ENCODE data around the gene CAPN5. TPM values are rescaled to one million over a fixed set of nuclear protein-coding genes. Genes with fewer than 3 reads are reported as not detected.

CAPN5 gene
- total and polyA plus RNA-seq, 10 of the 15 experiments (the other 5 are each of a cell fraction or from before 2014, with no cell fraction given): 0.02 to 0.33 (median 0.07) TPM; not detected in 3

GRCh38 chr11:77042111-77042726 is 24.6 kb upstream of the CAPN5 start:
- Histone ChIP-seq H4K20me1 (ENCODE audit: control insufficient read depth, insufficient read depth) (no peaks in the 10 kb centered on the region), H3K4me2 (ENCODE audit: control insufficient read depth, insufficient read depth) (no peak overlapping the region), H2AFZ (ENCODE audit: control insufficient read depth, low read depth, low read length) (no peak overlapping the region), H3K79me2 (ENCODE audit: control insufficient read depth, insufficient read depth, low read length) (no peaks in the 10 kb centered on the region), H3K9ac (ENCODE audit: control insufficient read depth, insufficient read depth, low read length) (no peak overlapping the region), H3K27me3 (replicated peaks in 1 of 2; ENCODE audit: control insufficient read depth in 2 of 2, insufficient read depth in 2 of 2, low read length in 1 of 2) (peaks cover 1 to 4% of the 10 kb centered on the region in 2 experiments; a peak in 3 of 4 replicates), H3K27ac (ENCODE audit: control insufficient read depth, insufficient read depth) (no peak overlapping the region), H3K4me3 (no peak overlapping the region), H3K36me3 (ENCODE audit: control insufficient read depth in 2 of 2, insufficient read depth in 2 of 2, low read length in 1 of 2) (no peaks in the 10 kb centered on the region), H3K4me1 (ENCODE audit: control insufficient read depth, insufficient read depth, low read length) (peaks cover 6% of the 10 kb centered on the region), H3K9me3 (replicated peaks; ENCODE audit: control insufficient read depth, insufficient read depth, low read length) (no peaks in the 10 kb centered on the region; the same call in 2 of the 3 replicates)
- intact Hi-C loops (cut with micrococcal nuclease; ENCODE audit: unreplicated experiment): loop anchor here (10.0 kb wide), 1 partner anchor 307 kb away; no protein-coding TSS in a partner anchor
- 41% methylated on average over 13 of the region's 13 CpGs for WGBS (ENCODE audit: insufficient coverage, insufficient replicate concordance, low lambda C conversion rate, missing lambda C conversion rate)
- ChIA-PET RAD21 (ENCODE audit: unreplicated experiment) (interaction anchor here (1.0 kb wide), 1 partner anchor 49 kb away, joined by 3 read pairs; no protein-coding TSS in a partner anchor), SMC1A (ENCODE audit: uncharacterized antibody, unreplicated experiment) (interaction anchor here (0.6 kb wide), 1 partner anchor 85 kb away, joined by 3 read pairs; no protein-coding TSS in a partner anchor), CTCF (interaction anchor here (0.9 to 4.5 kb wide), 4 partner anchors 15 to 123 kb away, joined by 3 to 31 read pairs (median 3); no protein-coding TSS in a partner anchor), POLR2A (no interaction called here)
- no peak for DNase-seq (ENCODE audit: low read depth, low spot score)
- no peak for FAIRE-seq
- no peak for TF ChIP-seq SIN3A (IDR thresholded peaks at IDR 0.05; ENCODE audit: low read depth, low read length)
- TF ChIP-seq LARP7 (IDR thresholded peaks at IDR 0.05): no peak
- TF ChIP-seq BACH1 (IDR thresholded peaks at IDR 0.05; ENCODE audit: borderline replicate concordance): no peak
- no TSS peak for BruUV-seq (replicated peaks)
- no peak for ATAC-seq
- in situ Hi-C loops (cut with MboI): no loop called here

GRCh38 chr11:77044356-77044755 is 22.4 kb upstream of the CAPN5 start:
- no peaks in the 10 kb centered on the region; the same call in 2 of the 3 replicates for H3K9me3 ChIP-seq (replicated peaks; ENCODE audit: control insufficient read depth, insufficient read depth, low read length)
- peaks cover 2% of the 10 kb centered on the region for H3K4me1 ChIP-seq (ENCODE audit: control insufficient read depth, insufficient read depth, low read length)
- CTCF ChIA-PET: interaction anchor here (1.4 to 2.4 kb wide), 4 partner anchors 10 to 126 kb away, joined by 8 to 32 read pairs (median 14); partner anchors contain the start of gene B3GNT6
- H3K4me2 ChIP-seq (ENCODE audit: control insufficient read depth, insufficient read depth): no peak overlapping the region
- TF ChIP-seq IKZF1 (conservative IDR thresholded peaks at IDR 0.05): no peak
- TF ChIP-seq NKRF (conservative IDR thresholded peaks at IDR 0.05): no peak
- no peak for TF ChIP-seq TARDBP (IDR thresholded peaks at IDR 0.05; ENCODE audit: borderline replicate concordance)
- no peak for TF ChIP-seq SUZ12 (IDR thresholded peaks at IDR 0.05; ENCODE audit: unreplicated experiment)
- no peak for TF ChIP-seq MEF2B (IDR thresholded peaks at IDR 0.05; ENCODE audit: partially characterized antibody, poor library complexity, severe bottlenecking)
- no peak for TF ChIP-seq ATF3 (IDR thresholded peaks at IDR 0.05; ENCODE audit: borderline replicate concordance, extremely low read depth, low read depth, low read length)
- TF ChIP-seq HDGF (IDR thresholded peaks at IDR 0.05): no peak
- no peak for TF ChIP-seq USF1 (IDR thresholded peaks at IDR 0.05; ENCODE audit: borderline replicate concordance, extremely low read length, insufficient read depth, low read depth, low read length)
- TF ChIP-seq SUPT20H (IDR thresholded peaks at IDR 0.05; ENCODE audit: borderline replicate concordance, control insufficient read depth, low read depth, low read length): no peak
- FAIRE-seq: no peak
- intact Hi-C loops (cut with micrococcal nuclease; ENCODE audit: unreplicated experiment): loop anchor here (10.0 kb wide), 1 partner anchor 310 kb away; no protein-coding TSS in a partner anchor
- BruUV-seq (replicated peaks): no TSS peak
- RAD21 ChIA-PET (ENCODE audit: unreplicated experiment): interaction anchor here (0.9 to 2.2 kb wide), 3 partner anchors 47 to 143 kb away, joined by 3 to 8 read pairs (median 6); no protein-coding TSS in a partner anchor
- DNase-seq (ENCODE audit: low read depth, low spot score): no peak
- H3K27me3 ChIP-seq (replicated peaks in 1 of 2; ENCODE audit: control insufficient read depth in 2 of 2, insufficient read depth in 2 of 2, low read length in 1 of 2): peaks cover under 1% of the 10 kb centered on the region in 2 experiments; a peak in 3 of 4 replicates
- ATAC-seq: no peak
- SMC1A ChIA-PET (ENCODE audit: uncharacterized antibody, unreplicated experiment): interaction anchor here (0.8 to 1.4 kb wide), 2 partner anchors 47 to 123 kb away, joined by 3 to 6 read pairs; no protein-coding TSS in a partner anchor
- no peak overlapping the region for H3K4me3 ChIP-seq
- WGBS (ENCODE audit: insufficient coverage, insufficient replicate concordance, low lambda C conversion rate, missing lambda C conversion rate): 0% methylated on average over 2 of the region's 2 CpGs
- no peaks in the 10 kb centered on the region for H3K79me2 ChIP-seq (ENCODE audit: control insufficient read depth, insufficient read depth, low read length)
- POLR2A ChIA-PET: interaction anchor here (1.0 kb wide), 1 partner anchor 20 kb away, joined by 7 read pairs; no protein-coding TSS in a partner anchor
- no peak overlapping the region for H2AFZ ChIP-seq (ENCODE audit: control insufficient read depth, low read depth, low read length)
- H3K9ac ChIP-seq (ENCODE audit: control insufficient read depth, insufficient read depth, low read length): no peak overlapping the region
- no peaks in the 10 kb centered on the region for H4K20me1 ChIP-seq (ENCODE audit: control insufficient read depth, insufficient read depth)
- H3K36me3 ChIP-seq (ENCODE audit: control insufficient read depth in 2 of 2, insufficient read depth in 2 of 2, low read length in 1 of 2): no peaks in the 10 kb centered on the region
- no peak overlapping the region for H3K27ac ChIP-seq (ENCODE audit: control insufficient read depth, insufficient read depth)
- in situ Hi-C loops (cut with MboI): no loop called here
